ENCODE results near the gene FABP7. TPM values are rescaled to one million over a fixed set of nuclear protein-coding genes. Genes with fewer than 3 reads are reported as not detected.
"Not testable (repeated sequence)": the region's sequence is repeated elsewhere in the genome, so short reads cannot be mapped to it uniquely, and the experiment has no call there.

Gene FABP7
- total RNA-seq, 1 donor from 2014 or later, result 3.6 TPM

DNA sequence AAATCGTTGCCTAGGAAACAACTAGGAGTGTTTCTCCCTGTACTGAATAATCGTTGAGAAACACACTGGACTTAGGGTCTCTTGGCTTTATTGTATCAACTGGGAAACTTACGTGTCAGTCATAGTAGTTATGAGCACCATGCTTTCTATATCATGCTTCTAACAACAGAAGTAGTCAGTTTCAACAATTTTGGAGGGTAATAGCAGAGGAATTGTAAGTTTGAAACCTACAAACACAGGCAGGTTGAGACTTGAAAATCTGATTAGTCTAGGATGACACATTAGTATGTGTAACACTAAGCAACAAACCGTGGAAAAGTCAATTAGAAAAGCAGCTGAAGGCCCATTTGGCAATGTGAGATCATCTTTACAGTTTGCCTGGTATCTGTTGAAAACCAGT lies 43.9 kb upstream of the FABP7 start:
- no peaks in the 10 kb centered on the region for H3K27me3 Mint-ChIP-seq (ENCODE audit: unreplicated experiment)
- no peak overlapping the region for H3K4me3 Mint-ChIP-seq (ENCODE audit: unreplicated experiment)
- TF ChIP-seq, protein P1, sequence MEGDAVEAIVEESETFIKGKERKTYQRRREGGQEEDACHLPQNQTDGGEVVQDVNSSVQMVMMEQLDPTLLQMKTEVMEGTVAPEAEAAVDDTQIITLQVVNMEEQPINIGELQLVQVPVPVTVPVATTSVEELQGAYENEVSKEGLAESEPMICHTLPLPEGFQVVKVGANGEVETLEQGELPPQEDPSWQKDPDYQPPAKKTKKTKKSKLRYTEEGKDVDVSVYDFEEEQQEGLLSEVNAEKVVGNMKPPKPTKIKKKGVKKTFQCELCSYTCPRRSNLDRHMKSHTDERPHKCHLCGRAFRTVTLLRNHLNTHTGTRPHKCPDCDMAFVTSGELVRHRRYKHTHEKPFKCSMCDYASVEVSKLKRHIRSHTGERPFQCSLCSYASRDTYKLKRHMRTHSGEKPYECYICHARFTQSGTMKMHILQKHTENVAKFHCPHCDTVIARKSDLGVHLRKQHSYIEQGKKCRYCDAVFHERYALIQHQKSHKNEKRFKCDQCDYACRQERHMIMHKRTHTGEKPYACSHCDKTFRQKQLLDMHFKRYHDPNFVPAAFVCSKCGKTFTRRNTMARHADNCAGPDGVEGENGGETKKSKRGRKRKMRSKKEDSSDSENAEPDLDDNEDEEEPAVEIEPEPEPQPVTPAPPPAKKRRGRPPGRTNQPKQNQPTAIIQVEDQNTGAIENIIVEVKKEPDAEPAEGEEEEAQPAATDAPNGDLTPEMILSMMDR (IDR thresholded peaks at IDR 0.05; ENCODE audit: unreplicated experiment), result no peak
- H3K36me3 Mint-ChIP-seq (ENCODE audit: low read depth, unreplicated experiment), result no peaks in the 10 kb centered on the region
- peaks cover 35% of the 10 kb centered on the region for H3K4me1 Mint-ChIP-seq (ENCODE audit: unreplicated experiment)
- H3K9me3 Mint-ChIP-seq (ENCODE audit: unreplicated experiment), result no peaks in the 10 kb centered on the region
- no peak for DNase-seq (ENCODE audit: low spot score)
- peak overlapping the region; percentile 90 for H3K27ac Mint-ChIP-seq (ENCODE audit: unreplicated experiment)

DNA sequence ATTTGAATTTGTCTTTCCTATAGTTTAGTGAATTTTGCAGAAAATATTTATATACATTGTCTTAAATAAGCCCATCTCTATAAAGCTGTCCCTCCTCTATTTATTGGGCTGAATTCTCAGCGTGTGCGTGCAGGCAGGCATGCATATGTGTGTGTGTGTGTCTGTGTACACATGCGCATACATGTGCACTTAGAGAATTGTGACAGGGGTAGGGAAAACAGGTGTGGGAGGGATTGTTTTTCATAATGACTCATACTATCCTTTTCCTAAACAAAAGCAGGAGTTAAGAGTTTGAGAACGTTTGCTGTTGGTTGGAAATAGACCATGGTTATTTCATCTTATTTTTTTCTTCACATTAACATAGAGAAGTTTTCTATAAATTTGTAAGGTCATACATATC lies 43.4 kb upstream of the FABP7 start:
- Mint-ChIP-seq H3K9me3 (ENCODE audit: unreplicated experiment) (no peaks in the 10 kb centered on the region), H3K27ac (ENCODE audit: unreplicated experiment) (peak overlapping the region; percentile 70), H3K4me3 (ENCODE audit: unreplicated experiment) (no peak overlapping the region), H3K27me3 (ENCODE audit: unreplicated experiment) (no peaks in the 10 kb centered on the region), H3K36me3 (ENCODE audit: low read depth, unreplicated experiment) (no peaks in the 10 kb centered on the region), H3K4me1 (ENCODE audit: unreplicated experiment) (peaks cover 35% of the 10 kb centered on the region)
- TF ChIP-seq, protein P1 (IDR thresholded peaks at IDR 0.05; ENCODE audit: unreplicated experiment), result no peak
- DNase-seq (ENCODE audit: low spot score), result no peak

DNA sequence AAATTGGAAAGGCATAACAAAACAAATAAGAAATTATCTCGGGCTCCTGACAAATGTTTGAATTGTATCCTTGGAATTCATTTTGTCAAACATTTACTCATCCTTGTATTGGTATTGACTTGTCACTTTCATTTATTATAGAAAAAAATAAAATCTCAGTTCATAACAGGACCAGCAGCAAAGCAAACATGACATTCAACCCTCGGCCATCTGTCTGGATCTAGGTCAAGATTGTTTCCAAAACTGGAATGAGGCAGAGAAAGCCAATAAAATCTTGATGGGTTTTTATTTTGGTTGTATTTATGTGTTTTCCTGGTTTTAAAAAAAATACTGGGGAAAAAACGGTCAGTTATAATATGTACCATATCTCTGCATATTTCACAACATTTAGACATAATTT lies 42.9 kb upstream of the FABP7 start:
- no peak for DNase-seq (ENCODE audit: low spot score)
- Mint-ChIP-seq H3K4me1 (ENCODE audit: unreplicated experiment) (peaks cover 35% of the 10 kb centered on the region), H3K4me3 (ENCODE audit: unreplicated experiment) (no peak overlapping the region), H3K9me3 (ENCODE audit: unreplicated experiment) (no peaks in the 10 kb centered on the region), H3K27me3 (ENCODE audit: unreplicated experiment) (no peaks in the 10 kb centered on the region), H3K27ac (ENCODE audit: unreplicated experiment) (no peak overlapping the region), H3K36me3 (ENCODE audit: low read depth, unreplicated experiment) (no peaks in the 10 kb centered on the region)
- TF ChIP-seq, protein P1 (IDR thresholded peaks at IDR 0.05; ENCODE audit: unreplicated experiment), result no peak

DNA sequence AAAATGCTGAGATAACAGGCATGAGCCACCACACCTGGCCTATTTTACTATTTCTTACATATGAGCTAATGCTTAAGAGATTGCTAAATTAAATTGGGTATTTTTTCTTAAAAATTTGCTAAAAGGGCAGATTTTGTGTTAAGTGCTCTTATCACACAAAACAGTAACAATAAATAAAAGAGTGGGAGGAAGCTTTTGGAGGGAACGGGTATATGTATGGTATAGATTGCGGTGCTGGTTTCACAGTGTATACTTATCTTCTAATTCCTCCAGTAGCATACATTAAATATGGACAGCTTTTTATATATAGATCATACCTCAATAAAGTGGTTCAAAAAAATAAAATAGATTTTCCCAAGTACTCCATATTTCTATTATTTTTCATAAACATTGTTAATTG lies 39.4 kb upstream of the FABP7 start:
- no peak for DNase-seq (ENCODE audit: low spot score)
- Mint-ChIP-seq H3K36me3 (ENCODE audit: low read depth, unreplicated experiment) (no peaks in the 10 kb centered on the region), H3K4me1 (ENCODE audit: unreplicated experiment) (peaks cover 9% of the 10 kb centered on the region), H3K27ac (ENCODE audit: unreplicated experiment) (no peak overlapping the region), H3K9me3 (ENCODE audit: unreplicated experiment) (no peaks in the 10 kb centered on the region), H3K27me3 (ENCODE audit: unreplicated experiment) (no peaks in the 10 kb centered on the region), H3K4me3 (ENCODE audit: unreplicated experiment) (no peak overlapping the region)
- TF ChIP-seq, protein P1 (IDR thresholded peaks at IDR 0.05; ENCODE audit: unreplicated experiment), result no peak

DNA sequence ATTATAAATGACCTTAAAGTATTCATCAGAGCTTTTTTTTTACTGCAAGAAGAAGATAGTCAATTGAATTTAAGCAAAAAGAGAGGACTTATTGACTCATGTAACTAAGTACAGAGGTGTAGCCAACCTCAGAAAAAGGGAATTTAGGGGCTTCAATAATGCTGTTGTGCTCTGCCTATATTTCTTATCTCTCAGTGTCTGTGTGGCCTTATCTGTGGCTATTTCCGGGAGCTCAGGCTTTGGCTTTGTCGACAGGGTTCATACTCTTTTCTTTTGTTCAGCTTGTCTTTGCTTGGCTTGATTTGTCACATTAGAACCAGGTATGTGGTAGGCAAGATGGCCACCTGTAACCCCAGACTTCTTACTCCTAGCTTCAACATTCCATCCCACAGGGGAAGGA lies 38.6 kb upstream of the FABP7 start:
- Mint-ChIP-seq H3K4me3 (ENCODE audit: unreplicated experiment) (no peak overlapping the region), H3K27me3 (ENCODE audit: unreplicated experiment) (no peaks in the 10 kb centered on the region), H3K36me3 (ENCODE audit: low read depth, unreplicated experiment) (no peaks in the 10 kb centered on the region), H3K4me1 (ENCODE audit: unreplicated experiment) (peaks cover 4% of the 10 kb centered on the region), H3K27ac (ENCODE audit: unreplicated experiment) (no peak overlapping the region), H3K9me3 (ENCODE audit: unreplicated experiment) (no peaks in the 10 kb centered on the region)
- no peak for DNase-seq (ENCODE audit: low spot score)
- TF ChIP-seq, protein P1 (IDR thresholded peaks at IDR 0.05; ENCODE audit: unreplicated experiment), result no peak

DNA sequence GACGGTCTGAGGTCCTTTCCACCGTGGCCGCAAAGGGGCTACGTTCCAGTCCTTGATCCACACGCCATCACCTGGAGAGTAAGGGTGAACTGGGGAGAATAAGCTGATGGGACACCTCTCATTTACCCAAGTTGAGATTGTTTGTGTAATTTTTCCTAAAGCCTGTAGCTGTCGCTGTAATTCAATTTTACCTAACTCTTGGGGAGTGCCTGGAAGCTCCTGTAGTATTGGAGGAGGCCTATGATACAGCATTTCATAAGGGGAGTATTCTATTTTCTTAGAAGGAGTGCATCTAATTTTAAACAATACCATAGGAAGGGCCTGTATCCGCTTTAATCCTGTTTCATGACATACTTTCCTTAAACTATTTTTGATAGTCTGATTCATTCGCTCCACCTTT lies 35.3 kb upstream of the FABP7 start:
- not testable (repeated sequence) for DNase-seq (ENCODE audit: low spot score); H3K27me3 Mint-ChIP-seq (ENCODE audit: unreplicated experiment); H3K27ac Mint-ChIP-seq (ENCODE audit: unreplicated experiment); H3K4me3 Mint-ChIP-seq (ENCODE audit: unreplicated experiment); H3K36me3 Mint-ChIP-seq (ENCODE audit: low read depth, unreplicated experiment); H3K9me3 Mint-ChIP-seq (ENCODE audit: unreplicated experiment); H3K4me1 Mint-ChIP-seq (ENCODE audit: unreplicated experiment)

DNA sequence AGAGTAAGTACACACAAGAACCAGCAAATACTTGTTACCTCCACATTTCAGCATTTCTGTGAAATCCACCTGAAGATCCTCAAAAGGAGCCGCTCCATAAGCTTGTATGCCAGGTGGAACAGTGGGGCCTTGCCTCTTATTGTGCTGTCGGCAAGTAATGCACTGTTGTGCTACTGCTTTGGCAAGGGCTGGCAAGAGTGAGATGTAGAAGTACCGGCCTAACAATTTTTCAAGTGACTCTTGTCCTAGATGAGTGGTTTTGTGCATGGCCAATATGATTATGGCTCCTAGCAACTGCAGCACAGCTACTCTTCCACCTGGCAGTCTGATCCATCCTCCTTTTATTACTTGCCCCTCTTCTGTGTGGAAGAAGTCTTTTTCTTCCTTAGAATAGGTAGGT lies 34.7 kb upstream of the FABP7 start:
- not testable (repeated sequence) for H3K4me3 Mint-ChIP-seq (ENCODE audit: unreplicated experiment); H3K9me3 Mint-ChIP-seq (ENCODE audit: unreplicated experiment); H3K36me3 Mint-ChIP-seq (ENCODE audit: low read depth, unreplicated experiment); H3K4me1 Mint-ChIP-seq (ENCODE audit: unreplicated experiment); H3K27me3 Mint-ChIP-seq (ENCODE audit: unreplicated experiment); DNase-seq (ENCODE audit: low spot score); H3K27ac Mint-ChIP-seq (ENCODE audit: unreplicated experiment)
